DND-41 (cell line): Measurements from ENCODE around the gene PRSS21.

Experiments
- EZH2 ChIP-seq: IDR thresholded peaks from 3 replicates; pipeline ENCODE4 v1.6.1; 2012; ENCODE audit warnings: borderline replicate concordance, low read depth, mild to moderate bottlenecking, moderate library complexity, low read length, inconsistent platforms; ENCODE audit not compliant: severe bottlenecking
- TF ChIP-seq, protein P1 (sequence below): IDR thresholded peaks from 2 replicates; pipeline ENCODE4 v1.5.1; 2012; ENCODE audit warnings: borderline replicate concordance, low read length, moderate library complexity, mild to moderate bottlenecking; ENCODE audit not compliant: poor library complexity, severe bottlenecking; ENCODE audit errors: extremely low read depth

DNA sequence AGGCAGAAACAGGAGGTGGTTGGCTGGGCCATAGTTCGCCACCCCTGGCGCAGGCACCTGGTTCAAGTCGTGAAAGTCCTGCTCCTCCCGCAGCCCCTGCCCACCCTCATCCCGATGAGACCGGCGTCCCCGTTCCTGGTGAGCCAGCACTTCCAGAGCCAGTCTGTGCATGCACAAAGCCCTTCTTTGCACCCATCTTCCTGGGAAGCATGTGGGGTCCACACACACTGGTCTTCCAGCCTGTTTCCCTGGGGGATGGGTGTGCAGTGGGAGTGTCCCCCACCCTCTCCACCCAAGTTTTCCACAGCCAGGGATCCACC lies 11.4 kb downstream of the PRSS21 start:
- TF ChIP-seq, protein P1, sequence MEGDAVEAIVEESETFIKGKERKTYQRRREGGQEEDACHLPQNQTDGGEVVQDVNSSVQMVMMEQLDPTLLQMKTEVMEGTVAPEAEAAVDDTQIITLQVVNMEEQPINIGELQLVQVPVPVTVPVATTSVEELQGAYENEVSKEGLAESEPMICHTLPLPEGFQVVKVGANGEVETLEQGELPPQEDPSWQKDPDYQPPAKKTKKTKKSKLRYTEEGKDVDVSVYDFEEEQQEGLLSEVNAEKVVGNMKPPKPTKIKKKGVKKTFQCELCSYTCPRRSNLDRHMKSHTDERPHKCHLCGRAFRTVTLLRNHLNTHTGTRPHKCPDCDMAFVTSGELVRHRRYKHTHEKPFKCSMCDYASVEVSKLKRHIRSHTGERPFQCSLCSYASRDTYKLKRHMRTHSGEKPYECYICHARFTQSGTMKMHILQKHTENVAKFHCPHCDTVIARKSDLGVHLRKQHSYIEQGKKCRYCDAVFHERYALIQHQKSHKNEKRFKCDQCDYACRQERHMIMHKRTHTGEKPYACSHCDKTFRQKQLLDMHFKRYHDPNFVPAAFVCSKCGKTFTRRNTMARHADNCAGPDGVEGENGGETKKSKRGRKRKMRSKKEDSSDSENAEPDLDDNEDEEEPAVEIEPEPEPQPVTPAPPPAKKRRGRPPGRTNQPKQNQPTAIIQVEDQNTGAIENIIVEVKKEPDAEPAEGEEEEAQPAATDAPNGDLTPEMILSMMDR = no peak
- no peak for TF ChIP-seq EZH2
